Fibroblast of lung (primary cell): ENCODE data around the gene GRWD1.

Experiments
- EZH2 ChIP-seq: IDR thresholded peaks from 2 replicates; pipeline ENCODE4 v1.5.1; 2012; ENCODE audit warnings: low read length, control low read depth, mild to moderate bottlenecking; ENCODE audit errors: missing control alignments
- TF ChIP-seq, protein P1 (sequence below), 2 donors: IDR thresholded peaks in 1 of 2; conservative IDR thresholded peaks in 1 of 2; 1 replicate in 1 of 2; 2 replicates in 1 of 2; pipeline ENCODE4 v1.5.1; 2011 to 2012; ENCODE audit warnings: low read length in 2 of 2, control low read depth in 1 of 2, inconsistent platforms in 1 of 2, low read depth in 1 of 2, mild to moderate bottlenecking in 1 of 2

GRCh38 chr19:48465215-48465614 lies 19.4 kb downstream of the GRWD1 start:
- TF ChIP-seq, protein P1, sequence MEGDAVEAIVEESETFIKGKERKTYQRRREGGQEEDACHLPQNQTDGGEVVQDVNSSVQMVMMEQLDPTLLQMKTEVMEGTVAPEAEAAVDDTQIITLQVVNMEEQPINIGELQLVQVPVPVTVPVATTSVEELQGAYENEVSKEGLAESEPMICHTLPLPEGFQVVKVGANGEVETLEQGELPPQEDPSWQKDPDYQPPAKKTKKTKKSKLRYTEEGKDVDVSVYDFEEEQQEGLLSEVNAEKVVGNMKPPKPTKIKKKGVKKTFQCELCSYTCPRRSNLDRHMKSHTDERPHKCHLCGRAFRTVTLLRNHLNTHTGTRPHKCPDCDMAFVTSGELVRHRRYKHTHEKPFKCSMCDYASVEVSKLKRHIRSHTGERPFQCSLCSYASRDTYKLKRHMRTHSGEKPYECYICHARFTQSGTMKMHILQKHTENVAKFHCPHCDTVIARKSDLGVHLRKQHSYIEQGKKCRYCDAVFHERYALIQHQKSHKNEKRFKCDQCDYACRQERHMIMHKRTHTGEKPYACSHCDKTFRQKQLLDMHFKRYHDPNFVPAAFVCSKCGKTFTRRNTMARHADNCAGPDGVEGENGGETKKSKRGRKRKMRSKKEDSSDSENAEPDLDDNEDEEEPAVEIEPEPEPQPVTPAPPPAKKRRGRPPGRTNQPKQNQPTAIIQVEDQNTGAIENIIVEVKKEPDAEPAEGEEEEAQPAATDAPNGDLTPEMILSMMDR (conservative IDR thresholded peaks at IDR 0.05 in 1 of 2, IDR thresholded peaks at IDR 0.05 in 1 of 2; ENCODE audit: low read depth in 1 of 2, low read length in 2 of 2), result no peak
- TF ChIP-seq EZH2, result no peak
